GM12872 (cell line): ENCODE results near the gene RGMA.
A peak's percentile ranks its signal among the peaks of the same experiment; 100 is the strongest.

Source experiments
- CTCF ChIP-seq: IDR thresholded peaks from 3 replicates; pipeline ENCODE4 v1.5.1; 2011; ENCODE audit warnings: low read depth, mild to moderate bottlenecking, low read length, moderate library complexity; ENCODE audit not compliant: insufficient read depth

The RGMA gene

GRCh38 chr15:93034512-93034911 lies 54.5 kb downstream of the RGMA start:
- TF ChIP-seq CTCF = no peak

- no peak for TF ChIP-seq CTCF
Observed at GRCh38 chr15:93033434-93034045, 55.5 kb downstream of the RGMA start.

GRCh38 chr15:93031103-93031464 lies 57.9 kb downstream of the RGMA start:
- no peak for TF ChIP-seq CTCF

GRCh38 chr15:93030430-93031102 lies 58.4 kb downstream of the RGMA start:
- TF ChIP-seq CTCF = peak; percentile 90

GRCh38 chr15:93029836-93030429 lies 59.1 kb downstream of the RGMA start:
- TF ChIP-seq CTCF = no peak

- TF ChIP-seq CTCF = no peak
Observed at GRCh38 chr15:93029214-93029835, 59.7 kb downstream of the RGMA start.

- no peak for TF ChIP-seq CTCF
Observed at GRCh38 chr15:93028632-93029213, 60.3 kb downstream of the RGMA start.
